ENCODE results near the gene ZNF746. TPM values are rescaled to one million over a fixed set of nuclear protein-coding genes. Genes with fewer than 3 reads are reported as not detected.

Gene ZNF746
- total and polyA plus RNA-seq, 10 of the 15 experiments (the other 5 are each of a cell fraction or from before 2014, with no cell fraction given), result 1.2 to 19.0 (median 6.3) TPM

- no peak for TF ChIP-seq IRF5 (IDR thresholded peaks at IDR 0.05; ENCODE audit: borderline replicate concordance)
- no peak for TF ChIP-seq NFYB (IDR thresholded peaks at IDR 0.05; ENCODE audit: insufficient read depth, low read depth, low read length)
- TF ChIP-seq EGR1 (IDR thresholded peaks at IDR 0.05; ENCODE audit: borderline replicate concordance in 1 of 2, low read depth in 2 of 2, low read length in 2 of 2), result no peak
- TF ChIP-seq BCL3 (IDR thresholded peaks at IDR 0.05; ENCODE audit: borderline replicate concordance, insufficient read depth, low read depth, low read length, poor library complexity, severe bottlenecking), result no peak
These were observed 69.7 kb downstream of the ZNF746 start (continued) for GRCh38 chr7:149427893-149428292.

- POLR2A ChIA-PET, result interaction anchor here (0.7 to 1.2 kb wide), 2 partner anchors 16 to 171 kb away, joined by 3 to 4 read pairs; no protein-coding TSS in a partner anchor
- no peaks in the 10 kb centered on the region for H4K20me1 ChIP-seq (ENCODE audit: control insufficient read depth, insufficient read depth)
- no peaks in the 10 kb centered on the region for H3K27me3 ChIP-seq (replicated peaks in 1 of 2; ENCODE audit: control insufficient read depth in 2 of 2, insufficient read depth in 2 of 2, low read length in 1 of 2)
- TF ChIP-seq BMI1 (IDR thresholded peaks at IDR 0.05; ENCODE audit: borderline replicate concordance) (no peak), HCFC1 (IDR thresholded peaks at IDR 0.05; ENCODE audit: low read length) (no peak), MTA3 (IDR thresholded peaks at IDR 0.05; ENCODE audit: borderline replicate concordance, low read length) (no peak)
- SMC1A ChIA-PET (ENCODE audit: uncharacterized antibody, unreplicated experiment), result interaction anchor here (0.6 kb wide), 1 partner anchor 14 kb away, joined by 3 read pairs; no protein-coding TSS in a partner anchor
- no peak overlapping the region for H3K4me2 ChIP-seq (ENCODE audit: control insufficient read depth, insufficient read depth)
- RAD21 ChIA-PET (ENCODE audit: unreplicated experiment), result no interaction called here
- H3K4me3 ChIP-seq, result no peak overlapping the region
- FAIRE-seq, result no peak
- DNase-seq (ENCODE audit: low read depth, low spot score), result no peak
- no peak overlapping the region for H3K9ac ChIP-seq (ENCODE audit: control insufficient read depth, insufficient read depth, low read length)
- BruUV-seq (replicated peaks), result no TSS peak
- 80% methylated on average over 4 of the region's 4 CpGs for WGBS (ENCODE audit: insufficient coverage, insufficient replicate concordance, low lambda C conversion rate, missing lambda C conversion rate)
- intact Hi-C loops (cut with micrococcal nuclease; ENCODE audit: unreplicated experiment), result loop anchor here (10.0 kb wide), 1 partner anchor 282 kb away; the partner anchor contains the start of gene ZNF398
- H3K36me3 ChIP-seq (ENCODE audit: control insufficient read depth in 2 of 2, insufficient read depth in 2 of 2, low read length in 1 of 2), result peaks cover 2 to 6% of the 10 kb centered on the region in 2 experiments; a peak in 3 of 4 replicates
- no peak overlapping the region for H3K27ac ChIP-seq (ENCODE audit: control insufficient read depth, insufficient read depth)
- H3K4me1 ChIP-seq (ENCODE audit: control insufficient read depth, insufficient read depth, low read length), result no peaks in the 10 kb centered on the region
- no peak for ATAC-seq
- in situ Hi-C loops (cut with MboI), result no loop called here
- H2AFZ ChIP-seq (ENCODE audit: control insufficient read depth, low read depth, low read length), result no peak overlapping the region
- no peaks in the 10 kb centered on the region for H3K79me2 ChIP-seq (ENCODE audit: control insufficient read depth, insufficient read depth, low read length)
- CTCF ChIA-PET, result interaction anchor here (0.6 to 1.6 kb wide), 4 partner anchors 10 to 341 kb away, joined by 3 read pairs; no protein-coding TSS in a partner anchor
- no peaks in the 10 kb centered on the region for H3K9me3 ChIP-seq (replicated peaks; ENCODE audit: control insufficient read depth, insufficient read depth, low read length)
These were observed 70.4 kb downstream of the ZNF746 start for GRCh38 chr7:149427096-149427680.
